HG02678 (cell line): ENCODE data around the gene BMF.

ENCODE experiments used
- ATAC-seq: cut with Tn5 transposase; IDR thresholded peaks from one replicate; pipeline ENCODE4 v1.9.1; 2021; ENCODE audit warnings: mild to moderate bottlenecking, moderate library complexity; ENCODE audit not compliant: unreplicated experiment

Gene BMF

GRCh38 chr15:40052604-40053003 is 56.1 kb downstream of the BMF start:
- no peak for ATAC-seq

GRCh38 chr15:40051616-40052415 is 56.9 kb downstream of the BMF start:
- ATAC-seq: no peak

GRCh38 chr15:40050788-40051470 is 57.8 kb downstream of the BMF start:
- ATAC-seq: no peak

GRCh38 chr15:40048926-40049475 is 59.7 kb downstream of the BMF start:
- ATAC-seq: no peak

- no peak for ATAC-seq
These were observed 60.4 kb downstream of the BMF start for GRCh38 chr15:40048211-40048792.

- ATAC-seq: peak; percentile 48
These were observed 61.1 kb downstream of the BMF start for GRCh38 chr15:40047415-40048210.

- ATAC-seq: no peak
These were observed 61.8 kb downstream of the BMF start for GRCh38 chr15:40046721-40047414.

- peak; percentile 26 for ATAC-seq
These were observed 63.0 kb downstream of the BMF start for GRCh38 chr15:40045572-40046217.

- ATAC-seq: peak; percentile 78
These were observed 63.7 kb downstream of the BMF start for GRCh38 chr15:40044717-40045571.

GRCh38 chr15:40043927-40044716 is 64.6 kb downstream of the BMF start:
- ATAC-seq: no peak

GRCh38 chr15:40042791-40043320 is 65.8 kb downstream of the BMF start:
- ATAC-seq: no peak

GRCh38 chr15:40040770-40041169 is 67.9 kb downstream of the BMF start:
- no peak for ATAC-seq

- ATAC-seq: no peak
These were observed 68.4 kb downstream of the BMF start for GRCh38 chr15:40040293-40040635.

GRCh38 chr15:40038638-40039543 is 69.8 kb downstream of the BMF start, which contains the start of gene SRP14:
Gene SRP14, minus strand, starts transcription at chr15:40039181. Its CDS starts 65 bp downstream, at chr15:40039116.
- peak; percentile 94 for ATAC-seq

- no peak for ATAC-seq
These were observed 70.4 kb downstream of the BMF start for GRCh38 chr15:40038275-40038637.
